Lower lobe of right lung (tissue), 2 donors: ENCODE measurements around the gene RTN4R. TPM values are rescaled to one million over a fixed set of nuclear protein-coding genes. Genes with fewer than 3 reads are reported as not detected.

Experiments used
- ATAC-seq, 2 donors: fragments of 200-7000 bp; cut with Tn5 transposase; one replicate each; pipeline ENCODE4 v1.9.1; 2020 to 2022; ENCODE audit warnings: mild to moderate bottlenecking in 2 of 2, moderate library complexity in 2 of 2
- DNase-seq: peaks from one replicate; pipeline ENCODE4 v3.0.0-alpha.2; 2020
- H3K27ac ChIP-seq: fragments of 200-600 bp; one replicate; pipeline ENCODE4 v1.8.0; 2022
- H3K27me3 ChIP-seq: fragments of 200-600 bp; one replicate; pipeline ENCODE4 v1.8.0; 2022; ENCODE audit warnings: low read depth
- H3K36me3 ChIP-seq: fragments of 200-600 bp; one replicate; pipeline ENCODE4 v1.8.0; 2022; ENCODE audit warnings: mild to moderate bottlenecking
- H3K4me1 ChIP-seq: fragments of 200-600 bp; one replicate; pipeline ENCODE4 v1.8.0; 2022
- H3K4me3 ChIP-seq: fragments of 200-600 bp; one replicate; pipeline ENCODE4 v1.8.0; 2022; ENCODE audit warnings: mild to moderate bottlenecking
- H3K9me3 ChIP-seq: fragments of 200-600 bp; one replicate; pipeline ENCODE4 v1.8.0; 2022
- intact Hi-C: fragments of 100-400 bp; cut with DNase I; formaldehyde crosslinking; loops from one replicate; pipeline ENCODE4 v1.11.0; 2022
- total RNA-seq: library from RNA; stranded (reverse); fragmentation: NEBNext Ultra II Directional; extraction: Animal tissue kit (Norgen Biotek cat#: 25700); gene quantifications from one replicate; pipeline ENCODE4 v1.2.1, GENCODE V29; 2021
- TF ChIP-seq, protein P1 (sequence below): fragments of 200-600 bp; IDR thresholded peaks from one replicate; pipeline ENCODE4 v1.8.0; 2022; ENCODE audit warnings: antibody characterized with exemption, mild to moderate bottlenecking
- donor health status: DM: no; HTN: yes; CAD: no; lungs with severe emphysema.

Gene RTN4R
- total RNA-seq, 1 donor from 2014 or later = 9.6 TPM

DNA sequence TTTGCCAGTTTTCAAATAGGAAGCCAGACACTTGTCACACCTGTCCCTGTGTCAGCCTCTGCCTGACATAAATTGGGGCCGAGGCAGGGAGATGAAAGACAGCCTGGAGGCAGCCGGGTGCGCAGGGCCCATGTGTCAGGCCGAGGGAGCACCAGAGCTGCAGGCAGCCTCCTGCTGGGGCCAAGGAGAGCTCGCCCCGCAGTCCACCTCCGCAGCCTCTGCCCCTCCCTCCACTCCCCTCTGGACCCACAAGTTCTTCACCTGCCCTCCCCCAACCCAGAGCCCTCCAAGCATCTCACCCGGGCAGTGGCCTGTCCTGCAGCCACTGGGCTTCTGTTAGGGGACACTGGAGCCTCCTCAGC, 8.8 kb downstream of the RTN4R start:
- Histone ChIP-seq H3K9me3 (no peaks in the 10 kb centered on the region), H3K4me3 (no peak overlapping the region), H3K27ac (no peak overlapping the region), H3K27me3 (no peaks in the 10 kb centered on the region), H3K4me1 (no peaks in the 10 kb centered on the region), H3K36me3 (no peaks in the 10 kb centered on the region)
- DNase-seq = no peak
- ATAC-seq = no peak
- TF ChIP-seq, protein P1, sequence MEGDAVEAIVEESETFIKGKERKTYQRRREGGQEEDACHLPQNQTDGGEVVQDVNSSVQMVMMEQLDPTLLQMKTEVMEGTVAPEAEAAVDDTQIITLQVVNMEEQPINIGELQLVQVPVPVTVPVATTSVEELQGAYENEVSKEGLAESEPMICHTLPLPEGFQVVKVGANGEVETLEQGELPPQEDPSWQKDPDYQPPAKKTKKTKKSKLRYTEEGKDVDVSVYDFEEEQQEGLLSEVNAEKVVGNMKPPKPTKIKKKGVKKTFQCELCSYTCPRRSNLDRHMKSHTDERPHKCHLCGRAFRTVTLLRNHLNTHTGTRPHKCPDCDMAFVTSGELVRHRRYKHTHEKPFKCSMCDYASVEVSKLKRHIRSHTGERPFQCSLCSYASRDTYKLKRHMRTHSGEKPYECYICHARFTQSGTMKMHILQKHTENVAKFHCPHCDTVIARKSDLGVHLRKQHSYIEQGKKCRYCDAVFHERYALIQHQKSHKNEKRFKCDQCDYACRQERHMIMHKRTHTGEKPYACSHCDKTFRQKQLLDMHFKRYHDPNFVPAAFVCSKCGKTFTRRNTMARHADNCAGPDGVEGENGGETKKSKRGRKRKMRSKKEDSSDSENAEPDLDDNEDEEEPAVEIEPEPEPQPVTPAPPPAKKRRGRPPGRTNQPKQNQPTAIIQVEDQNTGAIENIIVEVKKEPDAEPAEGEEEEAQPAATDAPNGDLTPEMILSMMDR = no peak
- intact Hi-C loops = no loop called here

DNA sequence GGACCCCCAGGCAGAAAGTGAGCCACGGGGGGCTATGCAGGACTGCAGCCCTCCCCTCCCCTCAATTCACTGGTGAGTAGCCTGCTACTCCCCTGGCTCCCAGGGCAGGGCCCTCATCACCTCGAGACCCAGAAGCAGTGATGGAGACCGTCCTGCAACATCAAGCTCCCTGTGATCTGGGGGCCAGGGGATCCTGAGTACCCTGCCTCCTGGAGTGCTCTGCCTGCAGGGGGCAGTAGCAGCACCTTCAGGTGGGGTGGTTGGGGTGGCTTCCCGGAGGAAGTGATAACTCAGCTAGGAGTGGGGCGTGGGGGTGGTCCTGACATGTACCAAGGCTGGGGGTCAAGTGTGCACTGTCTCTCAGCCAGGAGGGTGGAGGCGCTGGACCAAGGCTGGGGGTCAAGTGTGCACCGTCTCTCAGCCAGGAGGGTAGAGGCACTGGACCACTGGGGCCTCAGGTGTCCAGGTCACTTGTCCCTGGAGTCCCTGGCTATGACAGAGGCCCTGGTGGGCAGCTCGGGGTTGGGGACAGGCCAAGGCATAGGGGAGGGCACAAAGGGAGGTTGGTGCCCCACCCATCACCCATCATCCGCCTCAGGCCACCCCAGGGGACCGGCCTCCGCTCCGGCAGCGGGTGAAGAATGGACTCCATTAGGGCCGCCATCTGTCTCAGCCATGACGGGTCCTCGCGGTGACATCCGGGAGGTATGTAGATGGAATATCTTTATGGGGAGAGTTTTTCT, 9.4 kb downstream of the RTN4R start:
- H3K27me3 ChIP-seq = no peaks in the 10 kb centered on the region
- DNase-seq (no peak), ATAC-seq (no peak)
- H3K4me1 ChIP-seq = no peaks in the 10 kb centered on the region
- intact Hi-C loops = no loop called here
- no peak overlapping the region for H3K4me3 ChIP-seq
- TF ChIP-seq, protein P1 = no peak
- H3K36me3 ChIP-seq = no peaks in the 10 kb centered on the region
- no peak overlapping the region for H3K27ac ChIP-seq
- H3K9me3 ChIP-seq = no peaks in the 10 kb centered on the region

DNA sequence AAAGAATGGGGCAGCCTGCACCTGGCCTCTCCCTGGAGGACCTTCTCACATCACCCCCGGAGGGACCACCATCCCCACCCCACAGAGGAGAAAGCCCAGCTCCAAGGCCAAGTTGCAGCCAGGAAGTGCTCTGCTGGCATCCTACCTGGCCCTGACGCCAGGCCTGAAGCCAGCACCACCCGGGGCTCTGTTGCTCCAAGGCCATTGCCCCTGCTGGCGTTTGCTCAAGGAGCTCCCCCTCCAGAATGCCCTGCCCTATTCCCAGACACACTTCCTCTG, 10.2 kb downstream of the RTN4R start:
- Histone ChIP-seq H3K36me3 (no peaks in the 10 kb centered on the region), H3K4me1 (no peaks in the 10 kb centered on the region), H3K27me3 (no peaks in the 10 kb centered on the region), H3K4me3 (no peak overlapping the region), H3K9me3 (no peaks in the 10 kb centered on the region), H3K27ac (no peak overlapping the region)
- intact Hi-C loops = no loop called here
- TF ChIP-seq, protein P1 = no peak
- ATAC-seq (no peak), DNase-seq (no peak)

DNA sequence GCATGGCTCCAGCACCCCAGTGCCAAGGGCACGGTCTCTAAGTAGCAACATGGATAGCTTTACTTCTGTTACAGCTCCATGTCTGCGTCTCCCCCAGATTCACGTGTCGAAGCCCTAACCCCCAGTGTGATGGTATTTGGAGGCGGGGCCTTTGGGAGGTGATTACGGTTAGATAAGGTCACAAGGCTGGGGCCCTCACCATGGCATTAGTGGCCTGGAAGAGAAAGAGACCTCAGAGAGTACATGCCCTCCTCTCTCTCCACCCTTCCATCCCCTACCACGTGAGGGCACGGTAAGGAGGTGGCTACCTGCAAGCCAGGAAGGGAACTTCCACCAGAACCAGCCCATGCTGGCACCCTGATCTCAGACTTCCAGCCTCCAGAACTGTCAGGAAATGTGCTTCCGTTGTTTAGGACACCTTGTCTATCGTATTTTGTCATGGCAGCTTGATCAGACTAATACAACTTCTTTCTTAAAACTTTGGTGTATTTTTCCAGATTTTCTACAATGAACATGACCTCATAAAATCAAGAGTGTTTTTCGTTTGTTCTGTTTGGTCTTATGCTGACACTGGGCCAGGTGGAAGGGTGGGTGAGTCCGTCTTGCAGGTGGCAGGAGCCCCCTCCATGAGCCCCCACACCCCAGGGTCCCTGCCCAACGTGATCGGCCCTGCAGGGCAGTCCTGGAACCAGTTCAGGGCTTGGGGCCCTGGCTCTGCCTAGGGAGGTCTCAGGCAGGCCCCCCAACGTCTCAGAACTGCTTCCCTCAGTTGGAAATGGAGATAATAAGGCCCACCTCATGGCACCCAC, 10.7 kb downstream of the RTN4R start:
- Histone ChIP-seq H3K4me1 (no peaks in the 10 kb centered on the region), H3K4me3 (no peak overlapping the region), H3K27me3 (no peaks in the 10 kb centered on the region), H3K9me3 (no peaks in the 10 kb centered on the region), H3K27ac (no peak overlapping the region), H3K36me3 (no peaks in the 10 kb centered on the region)
- TF ChIP-seq, protein P1 = no peak
- DNase-seq (no peak), ATAC-seq (no peak)
- intact Hi-C loops = no loop called here

DNA sequence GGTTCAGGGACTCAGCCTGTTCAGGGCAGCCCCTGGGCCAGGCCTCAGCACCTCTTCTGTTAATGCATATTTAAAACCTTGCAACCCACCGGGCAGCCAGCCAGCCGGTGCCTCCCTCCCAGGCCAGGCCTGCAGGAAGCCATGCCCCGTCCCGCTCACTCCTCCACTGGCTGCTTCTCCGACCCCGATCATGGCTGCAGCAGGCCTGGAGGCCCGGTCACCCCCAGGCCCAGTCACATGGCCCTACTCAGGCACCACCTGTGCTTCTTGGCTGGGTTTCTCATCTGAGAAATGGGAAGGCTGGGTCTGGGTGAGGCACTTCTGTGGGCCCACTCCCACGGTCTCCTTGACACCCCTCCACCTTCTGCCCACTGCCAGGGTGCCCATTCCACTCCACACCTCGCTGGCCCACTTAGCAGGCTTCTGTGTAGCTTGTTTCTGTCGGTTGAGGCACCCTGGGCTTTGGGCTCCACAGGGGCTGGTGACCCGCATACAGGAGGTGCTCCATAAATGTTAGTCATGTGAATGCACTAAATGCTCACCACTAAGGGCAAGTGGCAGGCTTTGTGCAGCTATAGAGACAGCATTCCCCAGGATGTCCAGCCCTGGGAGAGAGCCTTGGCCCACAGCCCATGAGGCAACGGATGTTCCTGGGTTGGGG, 11.4 kb downstream of the RTN4R start:
- TF ChIP-seq, protein P1 = no peak
- no peaks in the 10 kb centered on the region for H3K4me1 ChIP-seq
- ATAC-seq (no peak), DNase-seq (no peak)
- no peaks in the 10 kb centered on the region for H3K27me3 ChIP-seq
- no peaks in the 10 kb centered on the region for H3K9me3 ChIP-seq
- no peak overlapping the region for H3K4me3 ChIP-seq
- intact Hi-C loops = no loop called here
- H3K36me3 ChIP-seq = no peaks in the 10 kb centered on the region
- H3K27ac ChIP-seq = no peak overlapping the region
